ENCODE results near the gene CDC20B.

GRCh38 chr5:55141945-55142690 is 30.9 kb downstream of the CDC20B start:
- TF ChIP-seq SUZ12 (IDR thresholded peaks at IDR 0.05; ENCODE audit: extremely low read depth, insufficient read depth, insufficient read length) (no peak), ZNF274 (IDR thresholded peaks at IDR 0.05; ENCODE audit: low read depth, low read length) (no peak), YY1 (IDR thresholded peaks at IDR 0.05; ENCODE audit: insufficient read depth, insufficient read length) (no peak)
